HEK293 (cell line): ENCODE data around the gene ZNF853.

Source experiments
- ZNF433 ChIP-seq: fragments of 450-650 bp; formaldehyde crosslinking; IDR thresholded peaks from 2 replicates; pipeline ENCODE4 v1.5.1; 2016; ENCODE audit warnings: missing biosample characterization, missing genetic modification characterization, low read depth
- ZNF785 ChIP-seq: fragments of 450-650 bp; formaldehyde crosslinking; IDR thresholded peaks from 2 replicates; pipeline ENCODE4 v1.5.1; 2016; ENCODE audit warnings: missing biosample characterization, missing genetic modification characterization

DNA sequence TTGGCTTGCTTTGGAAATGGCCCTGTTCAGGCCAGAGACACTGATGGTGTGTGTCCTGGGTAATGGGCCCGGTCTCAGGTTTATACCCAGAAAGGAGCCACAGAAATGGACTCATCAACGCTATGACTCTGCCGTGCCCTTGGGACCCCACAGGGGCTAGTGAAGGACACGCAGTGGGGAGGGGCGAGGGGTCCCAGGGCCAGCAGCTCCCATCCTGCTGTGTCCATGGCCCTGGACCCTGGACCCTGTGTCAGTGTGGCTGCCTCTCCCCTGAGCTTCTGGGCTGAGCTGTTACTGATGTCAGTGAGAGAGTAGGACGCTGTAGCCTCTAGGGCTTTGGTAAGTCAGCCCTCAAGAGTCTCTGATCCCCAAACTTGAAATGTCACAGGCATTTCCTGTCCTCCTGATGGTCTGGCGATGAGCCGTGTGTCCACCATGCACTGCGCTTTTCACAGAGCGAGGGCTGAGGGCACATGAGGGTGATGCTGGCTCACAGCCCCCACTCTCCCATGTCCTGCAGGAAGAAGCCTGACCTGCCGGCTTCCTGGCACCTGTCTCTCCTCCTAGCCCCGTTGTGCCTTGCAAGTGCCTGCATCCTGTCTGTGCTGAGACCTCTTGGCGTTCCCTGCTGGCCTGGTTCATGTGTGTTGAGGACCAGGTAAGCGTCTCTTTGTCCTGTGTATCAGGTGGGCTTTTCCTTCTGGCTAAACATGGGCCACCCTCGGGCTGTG, 26.1 kb downstream of the ZNF853 start:
- no peak for TF ChIP-seq ZNF785 (tag by site-specific recombination)
- TF ChIP-seq ZNF433: no peak
